HG03342 (cell line): Measurements from ENCODE around the gene TLR5.

Experiments
- ATAC-seq: cut with Tn5 transposase; IDR thresholded peaks from one replicate; pipeline ENCODE4 v1.9.1; 2021; ENCODE audit warnings: mild to moderate bottlenecking, moderate library complexity; ENCODE audit not compliant: unreplicated experiment

TLR5 gene

GRCh38 chr1:223118418-223118817, 24.6 kb downstream of the TLR5 start:
- ATAC-seq: no peak

DNA sequence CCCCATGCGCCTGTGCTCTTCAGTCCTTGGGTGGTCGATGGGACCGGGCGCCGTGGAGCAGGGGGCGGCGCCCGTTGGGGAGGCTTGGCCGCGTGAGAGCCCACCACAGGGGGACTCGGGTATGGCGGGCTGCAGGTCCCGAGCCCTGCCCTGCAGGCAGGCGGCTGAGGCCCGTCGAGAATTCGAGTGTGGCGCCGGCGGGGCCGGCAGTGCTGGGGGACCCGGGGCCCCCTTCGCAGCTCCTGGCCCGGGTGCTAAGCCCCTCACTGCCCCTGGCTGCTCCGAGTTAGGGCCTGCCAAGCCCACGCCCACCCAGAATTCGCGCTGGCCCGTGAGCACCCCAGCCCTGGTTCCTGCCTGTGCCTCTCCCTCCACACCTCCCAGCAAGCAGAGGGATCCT, 26.1 kb downstream of the TLR5 start:
- no peak for ATAC-seq

DNA sequence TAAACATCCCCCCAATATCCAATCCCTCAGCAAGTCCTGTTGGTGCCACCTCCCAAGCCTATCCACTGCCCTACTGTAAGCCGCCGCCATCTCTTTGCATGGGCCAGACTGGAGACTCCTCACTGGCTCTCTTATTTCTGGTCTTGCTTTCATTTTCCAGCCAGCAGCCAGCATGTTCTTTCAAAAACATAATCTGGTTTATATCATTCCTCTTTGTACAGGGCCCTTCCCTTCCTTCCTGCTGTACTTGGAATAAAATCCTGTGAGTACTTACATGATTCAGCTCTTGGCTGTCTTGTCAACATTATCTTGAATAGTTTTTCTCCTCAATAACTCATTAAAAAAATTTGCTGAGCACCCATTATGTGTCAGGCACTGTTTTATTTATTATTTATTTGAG, 28.2 kb downstream of the TLR5 start:
- ATAC-seq: no peak

DNA sequence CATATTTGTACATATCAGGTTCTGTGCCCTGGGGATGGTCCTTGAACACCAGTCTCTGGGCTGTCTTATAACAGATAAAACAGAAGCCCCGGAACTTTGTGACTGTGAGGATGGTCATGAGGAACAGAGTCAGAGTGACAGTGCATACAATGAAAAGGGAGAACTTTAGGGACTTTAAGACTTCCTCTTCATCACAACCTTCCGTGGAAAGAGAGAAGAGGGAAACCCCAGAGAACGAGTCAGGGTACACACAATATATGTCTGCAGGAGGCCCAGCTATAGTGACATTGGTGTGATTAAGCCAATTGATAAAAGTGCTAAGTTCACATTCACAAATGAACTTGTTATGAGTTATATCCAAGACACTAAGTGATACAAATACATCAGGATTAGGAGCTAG, 32.1 kb downstream of the TLR5 start:
- ATAC-seq: no peak

GRCh38 chr1:223109581-223110026, 33.4 kb downstream of the TLR5 start:
- ATAC-seq: no peak

GRCh38 chr1:223106856-223107255, 36.2 kb downstream of the TLR5 start:
- no peak for ATAC-seq

DNA sequence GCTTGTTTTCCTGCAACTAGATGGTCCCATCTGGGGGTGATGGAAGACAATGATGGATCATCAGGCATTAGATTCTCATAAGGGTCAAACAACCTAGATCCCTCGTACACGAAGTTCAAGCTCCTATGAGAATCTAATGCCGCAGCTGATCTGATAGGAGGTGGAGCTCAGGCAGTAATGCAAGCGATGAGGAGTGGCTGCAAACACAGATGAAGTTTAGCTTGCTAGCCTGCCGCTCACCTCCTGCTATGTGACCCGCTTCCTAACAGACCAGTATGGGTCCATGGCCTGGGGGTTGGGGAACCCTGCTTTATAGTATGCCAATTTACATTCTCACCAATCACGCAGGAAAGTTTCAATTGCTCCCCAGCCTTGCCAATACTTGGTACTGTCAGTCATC, 37.5 kb downstream of the TLR5 start:
- no peak for ATAC-seq

- ATAC-seq: no peak
These were observed 40.1 kb downstream of the TLR5 start for GRCh38 chr1:223102797-223103533.

- ATAC-seq: no peak
These were observed 45.3 kb downstream of the TLR5 start for GRCh38 chr1:223097713-223098112.

DNA sequence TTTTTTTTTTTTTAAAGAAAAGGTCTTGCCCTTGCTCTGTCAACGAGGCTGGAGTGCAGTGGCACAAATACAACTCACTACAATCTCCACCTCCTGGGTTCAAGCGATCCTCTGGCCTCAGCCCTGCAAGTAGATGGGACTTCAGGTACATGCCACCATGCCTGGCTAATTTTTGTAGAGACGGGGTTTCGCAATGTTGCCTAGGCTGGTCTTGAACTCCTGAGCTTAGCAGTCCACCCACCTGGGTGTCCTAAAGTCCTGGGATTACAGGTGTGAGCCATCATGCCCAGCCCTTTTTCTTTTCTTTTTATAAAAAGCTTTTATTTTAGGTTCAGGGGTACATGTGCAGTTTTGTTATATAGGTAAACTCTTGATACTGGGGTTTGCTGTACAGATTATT, 47.2 kb downstream of the TLR5 start:
- no peak for ATAC-seq

- ATAC-seq: no peak
These were observed 51.2 kb downstream of the TLR5 start for GRCh38 chr1:223091896-223092295.

- no peak for ATAC-seq
These were observed 53.8 kb downstream of the TLR5 start for GRCh38 chr1:223089250-223089649.

- ATAC-seq: no peak
These were observed 54.3 kb downstream of the TLR5 start for GRCh38 chr1:223088713-223089240.

DNA sequence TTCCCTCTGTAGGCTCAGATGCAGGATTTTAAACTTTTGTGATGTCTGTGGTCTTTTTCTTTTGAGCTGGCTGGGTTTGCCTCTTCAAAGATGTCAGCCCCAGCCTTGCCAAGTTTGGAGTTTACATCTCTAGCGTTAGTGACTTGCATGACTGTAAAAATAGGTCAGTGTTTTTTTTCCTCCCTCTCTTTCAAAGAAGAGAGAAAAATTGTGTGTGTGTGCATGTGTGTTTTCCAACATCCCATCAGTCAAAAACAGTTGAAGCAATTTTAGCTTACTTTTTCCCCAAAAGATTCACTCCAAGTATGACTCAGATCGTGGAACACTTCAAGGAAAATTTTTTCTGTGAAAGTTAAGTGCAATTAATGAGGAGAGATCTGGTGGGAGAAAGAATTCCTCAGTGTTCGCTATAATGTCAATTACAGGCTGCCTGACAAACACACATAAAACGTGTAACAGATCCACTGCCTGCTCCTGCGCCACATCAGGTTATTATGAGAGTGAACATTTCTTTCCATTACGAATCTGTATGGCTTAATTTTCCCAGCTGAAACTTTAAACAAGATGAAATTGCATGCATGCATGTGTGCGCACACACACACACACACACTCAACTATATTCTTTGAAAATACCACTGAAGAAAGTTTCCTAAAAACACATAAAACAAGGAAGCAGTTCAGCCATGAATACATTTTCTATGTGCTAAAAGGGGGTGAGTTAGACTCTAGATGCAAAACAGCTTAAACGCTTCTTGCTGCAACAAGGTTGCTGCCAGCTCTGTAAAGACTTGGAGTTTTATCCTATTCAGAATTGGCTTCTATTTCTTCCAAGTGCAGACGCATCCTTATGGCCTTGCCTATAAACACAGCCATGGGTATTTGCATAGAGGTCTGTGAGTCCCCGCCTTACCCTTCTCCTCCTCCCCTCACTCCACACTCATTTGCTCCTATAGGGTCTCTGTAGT, 55.5 kb downstream of the TLR5 start:
- no peak for ATAC-seq

GRCh38 chr1:223084464-223084866, 58.6 kb downstream of the TLR5 start:
- ATAC-seq: no peak

- no peak for ATAC-seq
These were observed 59.2 kb downstream of the TLR5 start for GRCh38 chr1:223083831-223084230.

DNA sequence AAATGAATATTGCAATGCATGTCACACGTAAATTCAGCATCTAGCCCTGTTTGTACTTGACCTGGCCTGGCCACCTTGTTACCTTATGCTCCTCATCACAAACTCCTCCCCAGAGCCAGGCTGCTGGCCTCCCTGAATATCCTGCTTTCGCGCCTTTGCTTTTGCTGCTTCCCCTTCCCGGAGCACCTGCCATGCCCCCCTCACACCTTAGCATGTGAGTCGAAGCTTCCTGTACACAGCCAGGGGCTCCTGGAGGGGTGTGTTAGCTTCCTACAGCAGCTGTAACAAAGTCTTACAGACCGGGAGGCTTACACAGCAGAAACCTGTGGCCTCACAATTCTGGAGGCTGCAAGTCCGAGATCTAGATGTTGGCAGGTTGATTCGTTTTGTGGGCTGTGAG, 60.1 kb downstream of the TLR5 start:
- no peak for ATAC-seq

DNA sequence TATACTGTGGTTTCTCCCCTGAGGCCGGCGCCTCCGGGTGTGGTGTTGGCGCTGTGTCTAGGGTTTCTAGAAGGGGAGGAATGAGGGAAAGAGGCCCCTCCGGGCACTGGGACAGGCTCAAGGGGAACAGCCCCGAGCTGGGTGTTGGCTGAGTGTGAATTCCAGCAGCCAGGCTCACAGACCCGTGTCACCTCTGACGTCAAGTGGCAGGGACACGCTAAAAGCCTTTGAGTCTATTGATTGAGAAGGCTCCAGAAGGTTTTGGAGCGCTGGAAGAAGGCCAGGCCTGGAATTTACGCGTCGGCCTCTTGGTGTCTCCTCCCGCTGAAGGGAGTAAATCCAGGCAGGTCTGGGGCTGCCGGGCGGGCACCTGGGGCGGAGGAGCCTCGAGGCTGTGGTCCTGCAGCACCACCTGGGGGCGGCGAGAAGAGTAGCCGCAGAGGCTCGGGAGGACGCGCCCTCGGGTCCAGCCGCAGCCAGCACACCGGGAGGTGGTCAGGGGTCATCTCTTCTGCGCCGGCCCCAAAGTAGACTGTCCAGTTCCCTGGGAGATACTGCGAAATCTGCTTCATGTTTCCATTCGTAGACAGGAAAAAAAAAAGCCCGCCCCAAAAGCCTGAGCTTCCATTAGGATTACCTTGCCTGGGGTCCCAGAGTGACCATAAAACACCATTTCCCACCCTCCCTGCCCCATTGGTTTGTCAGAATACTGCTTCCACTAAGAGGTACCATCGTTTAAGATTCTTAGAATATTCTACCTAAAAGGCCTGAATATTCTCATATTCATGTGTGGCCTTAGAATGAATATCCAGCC, 61.7 kb downstream of the TLR5 start:
- ATAC-seq: peak; percentile 97

GRCh38 chr1:223079498-223079897, 63.5 kb downstream of the TLR5 start:
- ATAC-seq: no peak

GRCh38 chr1:223077247-223077833, 65.7 kb downstream of the TLR5 start:
- no peak for ATAC-seq

DNA sequence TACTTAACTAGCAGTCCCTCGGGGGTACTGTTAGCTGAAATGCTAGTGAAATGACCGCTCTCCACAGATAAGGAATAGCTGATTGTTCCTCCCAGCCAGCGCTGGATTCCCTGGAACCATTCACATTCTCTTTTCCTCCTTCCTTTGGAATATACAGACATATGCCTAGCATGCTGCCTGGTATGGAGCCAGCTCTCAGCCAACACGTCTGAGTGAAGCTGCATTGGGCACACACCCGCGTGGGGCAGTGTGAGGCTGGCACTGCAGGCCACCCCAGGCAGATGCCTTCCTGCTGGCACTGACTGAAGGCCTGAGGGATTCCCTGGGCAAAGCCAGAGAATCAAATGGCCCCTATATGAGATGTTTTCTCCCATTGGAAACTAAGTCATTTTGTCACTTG, 66.7 kb downstream of the TLR5 start:
- ATAC-seq: no peak
